Gastroesophageal sphincter (tissue), 3 donors: ENCODE results near the gene CAPN5.

Experiments
- EP300 ChIP-seq: sonication (generic); formaldehyde crosslinking; IDR thresholded peaks from one replicate; pipeline ENCODE4 v1.6.1; 2017; ENCODE audit warnings: antibody characterized with exemption, mild to moderate bottlenecking
- POLR2A ChIP-seq, 2 donors: fragments of 450-650 bp; IDR thresholded peaks; one replicate each; pipeline ENCODE4 v1.6.1; 2017; ENCODE audit warnings: antibody characterized with exemption in 2 of 2, mild to moderate bottlenecking in 2 of 2, moderate library complexity in 1 of 2
- POLR2AphosphoS5 ChIP-seq: sonication (generic); formaldehyde crosslinking; IDR thresholded peaks from one replicate; pipeline ENCODE4 v1.6.1; 2017; ENCODE audit warnings: antibody characterized with exemption
- TF ChIP-seq, protein P1 (sequence below), 4 experiments: fragments of 200-600 bp in 2 of 4; fragments of 450-650 bp in 2 of 4; sonication (generic) in 1 of 4; IDR thresholded peaks; one replicate each; pipeline ENCODE4 v1.5.1; 2017 to 2019; ENCODE audit warnings: antibody characterized with exemption in 4 of 4, mild to moderate bottlenecking in 2 of 4, moderate library complexity in 2 of 4

GRCh38 chr11:77152846-77153245 is 86.1 kb downstream of the CAPN5 start:
- no peak for TF ChIP-seq POLR2A (IDR thresholded peaks at IDR 0.05)
- TF ChIP-seq, protein P1, sequence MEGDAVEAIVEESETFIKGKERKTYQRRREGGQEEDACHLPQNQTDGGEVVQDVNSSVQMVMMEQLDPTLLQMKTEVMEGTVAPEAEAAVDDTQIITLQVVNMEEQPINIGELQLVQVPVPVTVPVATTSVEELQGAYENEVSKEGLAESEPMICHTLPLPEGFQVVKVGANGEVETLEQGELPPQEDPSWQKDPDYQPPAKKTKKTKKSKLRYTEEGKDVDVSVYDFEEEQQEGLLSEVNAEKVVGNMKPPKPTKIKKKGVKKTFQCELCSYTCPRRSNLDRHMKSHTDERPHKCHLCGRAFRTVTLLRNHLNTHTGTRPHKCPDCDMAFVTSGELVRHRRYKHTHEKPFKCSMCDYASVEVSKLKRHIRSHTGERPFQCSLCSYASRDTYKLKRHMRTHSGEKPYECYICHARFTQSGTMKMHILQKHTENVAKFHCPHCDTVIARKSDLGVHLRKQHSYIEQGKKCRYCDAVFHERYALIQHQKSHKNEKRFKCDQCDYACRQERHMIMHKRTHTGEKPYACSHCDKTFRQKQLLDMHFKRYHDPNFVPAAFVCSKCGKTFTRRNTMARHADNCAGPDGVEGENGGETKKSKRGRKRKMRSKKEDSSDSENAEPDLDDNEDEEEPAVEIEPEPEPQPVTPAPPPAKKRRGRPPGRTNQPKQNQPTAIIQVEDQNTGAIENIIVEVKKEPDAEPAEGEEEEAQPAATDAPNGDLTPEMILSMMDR (IDR thresholded peaks at IDR 0.05) = no peak
- TF ChIP-seq POLR2AphosphoS5 = no peak
- TF ChIP-seq EP300 = no peak
